ENCODE measurements around the gene ALAS2.

DNA sequence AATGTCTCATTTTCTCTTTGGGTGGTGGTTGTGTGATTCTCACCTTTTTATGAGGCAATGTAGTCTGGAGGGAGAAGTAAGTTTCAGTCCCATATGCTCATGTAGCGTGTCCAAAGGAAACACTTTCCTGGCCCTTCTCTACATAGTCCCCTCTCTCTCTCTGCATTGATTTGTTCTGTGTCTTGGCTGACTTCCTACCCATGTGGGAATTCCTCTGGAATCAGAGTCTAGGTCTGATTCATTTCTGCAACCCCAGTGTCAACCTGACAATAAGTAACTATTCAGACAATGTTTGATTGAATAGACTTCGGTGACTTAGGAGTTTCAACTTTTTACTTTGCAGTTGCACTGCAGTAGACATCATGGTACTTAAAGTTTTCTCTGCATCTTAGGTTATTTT lies 2.7 kb upstream of the ALAS2 start:
- TF ChIP-seq POLR2A (IDR thresholded peaks at IDR 0.05): no peak
- TF ChIP-seq, protein P1, sequence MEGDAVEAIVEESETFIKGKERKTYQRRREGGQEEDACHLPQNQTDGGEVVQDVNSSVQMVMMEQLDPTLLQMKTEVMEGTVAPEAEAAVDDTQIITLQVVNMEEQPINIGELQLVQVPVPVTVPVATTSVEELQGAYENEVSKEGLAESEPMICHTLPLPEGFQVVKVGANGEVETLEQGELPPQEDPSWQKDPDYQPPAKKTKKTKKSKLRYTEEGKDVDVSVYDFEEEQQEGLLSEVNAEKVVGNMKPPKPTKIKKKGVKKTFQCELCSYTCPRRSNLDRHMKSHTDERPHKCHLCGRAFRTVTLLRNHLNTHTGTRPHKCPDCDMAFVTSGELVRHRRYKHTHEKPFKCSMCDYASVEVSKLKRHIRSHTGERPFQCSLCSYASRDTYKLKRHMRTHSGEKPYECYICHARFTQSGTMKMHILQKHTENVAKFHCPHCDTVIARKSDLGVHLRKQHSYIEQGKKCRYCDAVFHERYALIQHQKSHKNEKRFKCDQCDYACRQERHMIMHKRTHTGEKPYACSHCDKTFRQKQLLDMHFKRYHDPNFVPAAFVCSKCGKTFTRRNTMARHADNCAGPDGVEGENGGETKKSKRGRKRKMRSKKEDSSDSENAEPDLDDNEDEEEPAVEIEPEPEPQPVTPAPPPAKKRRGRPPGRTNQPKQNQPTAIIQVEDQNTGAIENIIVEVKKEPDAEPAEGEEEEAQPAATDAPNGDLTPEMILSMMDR (IDR thresholded peaks at IDR 0.05): no peak

All from lower leg skin (tissue), 3 donors.